Measurements from ENCODE around the gene THSD4.

GRCh38 chr15:71789616-71790015 is 674.3 kb downstream of the THSD4 start:
- TF ChIP-seq, protein P1, sequence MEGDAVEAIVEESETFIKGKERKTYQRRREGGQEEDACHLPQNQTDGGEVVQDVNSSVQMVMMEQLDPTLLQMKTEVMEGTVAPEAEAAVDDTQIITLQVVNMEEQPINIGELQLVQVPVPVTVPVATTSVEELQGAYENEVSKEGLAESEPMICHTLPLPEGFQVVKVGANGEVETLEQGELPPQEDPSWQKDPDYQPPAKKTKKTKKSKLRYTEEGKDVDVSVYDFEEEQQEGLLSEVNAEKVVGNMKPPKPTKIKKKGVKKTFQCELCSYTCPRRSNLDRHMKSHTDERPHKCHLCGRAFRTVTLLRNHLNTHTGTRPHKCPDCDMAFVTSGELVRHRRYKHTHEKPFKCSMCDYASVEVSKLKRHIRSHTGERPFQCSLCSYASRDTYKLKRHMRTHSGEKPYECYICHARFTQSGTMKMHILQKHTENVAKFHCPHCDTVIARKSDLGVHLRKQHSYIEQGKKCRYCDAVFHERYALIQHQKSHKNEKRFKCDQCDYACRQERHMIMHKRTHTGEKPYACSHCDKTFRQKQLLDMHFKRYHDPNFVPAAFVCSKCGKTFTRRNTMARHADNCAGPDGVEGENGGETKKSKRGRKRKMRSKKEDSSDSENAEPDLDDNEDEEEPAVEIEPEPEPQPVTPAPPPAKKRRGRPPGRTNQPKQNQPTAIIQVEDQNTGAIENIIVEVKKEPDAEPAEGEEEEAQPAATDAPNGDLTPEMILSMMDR (IDR thresholded peaks at IDR 0.05): no peak
- TF ChIP-seq POLR2A (IDR thresholded peaks at IDR 0.05): no peak
